Stimulated activated CD4-positive, alpha-beta T cell treated with anti-CD3 and anti-CD28 coated beads, Interleukin-12 subunit alpha, Interleukin-12 subunit beta, amount 100 ng/mL, for 24 hours (primary cell): ENCODE measurements around the gene SLC51B.
"Not testable (repeated sequence)": the region's sequence is repeated elsewhere in the genome, so short reads cannot be mapped to it uniquely, and the experiment has no call there.

ENCODE experiments used
- DNase-seq, 2 experiments: peaks; one replicate each; pipeline ENCODE4 v3.0.0-alpha.2; 2020; ENCODE audit warnings: low read depth in 2 of 2

The SLC51B gene

GRCh38 chr15:65099336-65099735, 54.1 kb downstream of the SLC51B start:
- DNase-seq, result no peak

- DNase-seq, result not testable (repeated sequence)
Measured at GRCh38 chr15:65099801-65100200, 54.6 kb downstream of the SLC51B start.

- DNase-seq, result no peak
Measured at GRCh38 chr15:65100442-65100841, 55.3 kb downstream of the SLC51B start.

- peak in 1 of 2 experiments; percentile 46 for DNase-seq
Measured at GRCh38 chr15:65101411-65101890, 56.3 kb downstream of the SLC51B start.

- no peak for DNase-seq
Measured at GRCh38 chr15:65101891-65102708, 56.9 kb downstream of the SLC51B start.

GRCh38 chr15:65102912-65103311, 57.7 kb downstream of the SLC51B start:
- no peak for DNase-seq
